DMS79 treated with DMSO at 0.1 percent for 48 hours (cell line): ENCODE measurements around the gene PXT1.

Experiments
- DNase-seq: peaks from one replicate; lab custom pipeline; 2025; lab: John Stamatoyannopoulos, UW

Gene PXT1

DNA sequence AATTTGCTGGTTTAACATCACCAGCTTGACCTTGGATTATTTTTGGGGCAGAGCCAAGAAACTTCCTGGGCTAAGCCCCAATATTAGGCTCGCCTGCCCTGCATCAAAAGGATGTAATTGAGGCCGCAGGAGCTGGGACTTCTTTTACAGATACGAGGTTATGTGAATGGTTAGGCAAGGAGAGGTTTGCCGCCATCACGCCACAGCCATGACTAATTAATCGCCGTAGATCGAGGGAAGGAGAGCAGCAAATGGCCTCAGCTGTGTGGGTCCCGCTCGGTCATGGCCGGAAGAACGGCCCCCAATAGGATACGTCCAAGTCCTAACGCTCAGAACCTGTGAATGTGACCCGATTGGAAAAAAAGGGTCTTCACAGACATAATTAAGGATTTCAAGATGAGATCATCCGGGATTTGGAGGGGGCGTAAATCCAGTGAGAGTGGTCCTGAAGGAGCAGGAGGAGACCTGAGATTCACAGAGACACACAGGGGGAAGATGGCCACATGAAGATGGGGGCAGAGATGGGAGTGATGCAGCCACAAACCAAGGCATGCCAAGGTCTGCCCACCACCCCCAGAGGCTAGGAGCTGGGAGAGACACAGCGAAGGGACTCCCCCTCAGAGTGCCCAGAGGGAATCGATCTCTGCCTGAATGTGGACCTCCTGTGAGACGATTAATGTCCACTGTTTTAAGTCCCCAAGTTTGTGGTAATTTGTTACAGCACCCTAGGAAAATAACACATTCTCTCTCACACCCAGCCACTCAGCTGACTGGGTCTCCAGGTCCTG lies 96.0 kb downstream of the PXT1 start:
- DNase-seq = no peak

DNA sequence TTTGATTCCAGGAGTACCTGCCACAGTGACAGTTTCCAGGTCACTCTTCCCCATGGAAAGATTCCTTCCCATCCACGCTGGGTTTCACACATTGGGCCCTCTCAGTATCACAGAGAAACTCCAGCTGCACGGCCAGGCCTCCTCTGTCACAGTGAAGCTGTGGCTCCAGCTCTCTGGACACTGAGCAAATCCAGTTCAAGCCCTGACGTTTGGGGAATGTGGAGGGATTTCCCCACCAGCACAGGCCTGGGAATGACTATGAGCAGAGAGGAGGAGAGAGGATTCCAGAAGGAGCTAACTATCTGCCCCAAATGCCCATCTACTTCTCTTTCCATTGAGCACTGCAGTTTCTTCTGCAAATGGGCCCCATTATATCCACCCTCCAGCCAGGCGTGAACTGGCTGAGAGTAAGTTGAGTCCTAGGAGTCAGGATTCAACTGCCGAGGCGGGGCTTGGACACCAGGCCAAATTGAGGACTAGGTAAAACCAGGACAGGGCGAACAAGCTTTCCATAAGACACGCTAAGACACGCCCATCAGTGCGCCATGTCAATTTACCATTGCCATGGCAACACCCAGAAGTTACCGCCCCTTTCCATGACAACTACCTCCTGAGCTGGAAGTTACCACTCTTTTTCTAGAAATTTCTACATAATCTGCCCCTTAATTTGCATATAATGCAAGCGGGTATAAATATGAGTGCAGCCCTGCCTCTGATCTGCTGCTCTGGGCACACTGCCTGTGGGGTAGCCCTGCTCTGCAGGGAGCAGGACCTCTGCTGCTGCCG lies 96.8 kb downstream of the PXT1 start:
- no peak for DNase-seq

DNA sequence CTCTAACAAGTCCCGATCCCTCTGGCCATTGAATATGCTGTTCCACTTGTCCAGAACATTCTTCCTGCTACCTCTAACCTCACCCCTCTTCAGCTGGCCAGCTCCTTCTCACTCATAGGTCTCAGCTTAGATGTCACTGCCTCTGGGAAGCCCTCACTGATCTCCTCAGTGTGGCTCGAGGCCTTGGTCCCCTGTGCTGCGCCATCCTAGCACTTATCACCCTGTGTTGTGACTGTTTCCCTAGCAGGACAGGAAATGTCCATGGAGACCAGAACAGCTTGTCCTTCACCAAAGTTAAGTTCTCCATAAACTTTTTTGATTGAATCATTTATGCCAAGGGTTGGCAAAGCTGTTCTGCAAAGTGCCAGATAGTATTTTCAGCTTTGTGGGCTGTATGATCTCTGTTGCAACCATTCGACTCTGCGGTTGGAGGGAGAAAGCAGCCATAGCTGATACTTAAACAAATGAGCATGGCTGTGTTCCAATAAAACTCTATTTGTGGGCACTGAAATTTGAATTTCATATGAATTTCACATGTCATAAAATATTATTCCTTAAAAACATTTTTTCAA lies 99.5 kb downstream of the PXT1 start:
- no peak for DNase-seq

DNA sequence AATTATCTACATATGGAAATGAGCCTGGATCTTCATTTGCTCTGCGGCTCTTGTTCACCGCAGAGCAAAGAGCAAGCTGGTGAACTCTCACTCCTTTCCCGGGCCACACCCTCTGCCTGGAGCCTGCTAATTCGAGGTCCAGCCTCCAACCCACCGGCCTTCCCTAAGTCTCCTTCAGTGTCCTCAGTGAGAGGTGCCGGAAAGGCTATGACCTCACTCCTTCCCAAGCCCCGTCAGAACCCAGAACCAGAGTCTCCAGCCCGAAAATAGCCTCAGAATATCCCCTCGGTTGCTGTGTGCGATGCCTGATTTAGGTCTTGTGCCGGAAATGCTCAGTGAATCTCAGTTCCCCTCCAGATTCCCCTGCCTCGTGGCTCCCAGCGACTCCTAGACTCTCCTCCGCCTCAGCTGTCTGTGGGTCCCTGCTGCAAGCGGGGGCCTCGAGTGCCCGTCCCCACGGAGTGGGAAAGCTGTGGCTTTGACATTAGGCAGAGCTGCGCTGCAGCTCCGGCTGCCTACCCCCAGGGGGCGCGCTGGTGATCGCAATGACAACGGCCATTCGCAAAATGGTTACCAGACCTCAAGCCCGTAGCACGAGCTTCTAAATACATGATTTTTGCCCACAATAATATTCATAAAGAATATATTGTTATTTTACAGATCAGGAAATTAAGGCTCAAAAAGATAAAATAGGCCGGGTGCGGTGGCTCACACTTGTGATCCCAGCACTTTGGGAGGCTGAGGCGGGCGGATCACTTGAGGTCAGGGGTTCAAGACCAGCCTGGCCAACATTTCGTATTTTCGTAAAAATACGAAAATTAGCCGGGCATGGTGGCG lies 101.8 kb downstream of the PXT1 start:
- no peak for DNase-seq
